ENCODE data around the gene KCNE3.

The KCNE3 gene

GRCh38 chr11:74492974-74493790 is 25.8 kb upstream of the KCNE3 start, which contains the start of gene LIPT2:
Gene LIPT2 (minus strand): TSS chr11:74493724. CDS start chr11:74493703, 21 bp downstream.
- DNase-seq (ENCODE audit: low read depth in 1 of 2, low spot score in 1 of 2): peak; percentile 89 to 97
- Histone ChIP-seq H3K27me3 (ENCODE audit: insufficient read depth, poor library complexity, severe bottlenecking) (no peaks in the 10 kb centered on the region), H3K4me3 (replicated peaks; ENCODE audit: insufficient read depth, low read length) (peak within 1 kb of the TSS; percentile 68), H3K27ac (replicated peaks) (peak within 1 kb of the TSS; percentile 67)
- TF ChIP-seq SPI1 (IDR thresholded peaks at IDR 0.05; ENCODE audit: borderline replicate concordance, low read depth) (no peak), POLR2AphosphoS5 (IDR thresholded peaks at IDR 0.05; ENCODE audit: low read depth) (peak; percentile 86), REST (IDR thresholded peaks at IDR 0.05; ENCODE audit: insufficient replicate concordance, low read depth) (peak; percentile 38), GABPA (IDR thresholded peaks at IDR 0.05; ENCODE audit: low read depth) (no peak), CTCF (IDR thresholded peaks at IDR 0.05; ENCODE audit: insufficient read depth, low read length) (no peak)

- DNase-seq (ENCODE audit: low read depth in 1 of 2, low spot score in 1 of 2): no peak
- no peak for TF ChIP-seq CTCF (IDR thresholded peaks at IDR 0.05; ENCODE audit: insufficient read depth, low read length)
- TF ChIP-seq GABPA (IDR thresholded peaks at IDR 0.05; ENCODE audit: low read depth): no peak
- TF ChIP-seq REST (IDR thresholded peaks at IDR 0.05; ENCODE audit: insufficient replicate concordance, low read depth): no peak
- TF ChIP-seq SPI1 (IDR thresholded peaks at IDR 0.05; ENCODE audit: borderline replicate concordance, low read depth): no peak
- TF ChIP-seq POLR2AphosphoS5 (IDR thresholded peaks at IDR 0.05; ENCODE audit: low read depth): no peak
- Histone ChIP-seq H3K27ac (replicated peaks) (no peak overlapping the region), H3K27me3 (ENCODE audit: insufficient read depth, poor library complexity, severe bottlenecking) (no peaks in the 10 kb centered on the region), H3K4me3 (replicated peaks; ENCODE audit: insufficient read depth, low read length) (no peak overlapping the region; the same call in 1 of the 2 replicates)
Observed at GRCh38 chr11:74492084-74492483, 24.7 kb upstream of the KCNE3 start.

GRCh38 chr11:74490941-74491340 is 23.6 kb upstream of the KCNE3 start:
- TF ChIP-seq GABPA (IDR thresholded peaks at IDR 0.05; ENCODE audit: low read depth): no peak
- no peak for TF ChIP-seq SPI1 (IDR thresholded peaks at IDR 0.05; ENCODE audit: borderline replicate concordance, low read depth)
- no peak for TF ChIP-seq POLR2AphosphoS5 (IDR thresholded peaks at IDR 0.05; ENCODE audit: low read depth)
- TF ChIP-seq REST (IDR thresholded peaks at IDR 0.05; ENCODE audit: insufficient replicate concordance, low read depth): no peak
- TF ChIP-seq CTCF (IDR thresholded peaks at IDR 0.05; ENCODE audit: insufficient read depth, low read length): no peak
- Histone ChIP-seq H3K4me3 (replicated peaks; ENCODE audit: insufficient read depth, low read length) (no peak overlapping the region), H3K27ac (replicated peaks) (no peak overlapping the region), H3K27me3 (ENCODE audit: insufficient read depth, poor library complexity, severe bottlenecking) (no peaks in the 10 kb centered on the region)
- DNase-seq (ENCODE audit: low read depth in 1 of 2, low spot score in 1 of 2): peak; percentile 41 to 54
